GM12872 (cell line): Measurements from ENCODE around the gene FADS1.

Experiments used
- TF ChIP-seq, protein P1 (sequence below): IDR thresholded peaks from 3 replicates; pipeline ENCODE4 v1.5.1; 2011; ENCODE audit warnings: low read depth, mild to moderate bottlenecking, low read length, moderate library complexity; ENCODE audit not compliant: insufficient read depth

The FADS1 gene

DNA sequence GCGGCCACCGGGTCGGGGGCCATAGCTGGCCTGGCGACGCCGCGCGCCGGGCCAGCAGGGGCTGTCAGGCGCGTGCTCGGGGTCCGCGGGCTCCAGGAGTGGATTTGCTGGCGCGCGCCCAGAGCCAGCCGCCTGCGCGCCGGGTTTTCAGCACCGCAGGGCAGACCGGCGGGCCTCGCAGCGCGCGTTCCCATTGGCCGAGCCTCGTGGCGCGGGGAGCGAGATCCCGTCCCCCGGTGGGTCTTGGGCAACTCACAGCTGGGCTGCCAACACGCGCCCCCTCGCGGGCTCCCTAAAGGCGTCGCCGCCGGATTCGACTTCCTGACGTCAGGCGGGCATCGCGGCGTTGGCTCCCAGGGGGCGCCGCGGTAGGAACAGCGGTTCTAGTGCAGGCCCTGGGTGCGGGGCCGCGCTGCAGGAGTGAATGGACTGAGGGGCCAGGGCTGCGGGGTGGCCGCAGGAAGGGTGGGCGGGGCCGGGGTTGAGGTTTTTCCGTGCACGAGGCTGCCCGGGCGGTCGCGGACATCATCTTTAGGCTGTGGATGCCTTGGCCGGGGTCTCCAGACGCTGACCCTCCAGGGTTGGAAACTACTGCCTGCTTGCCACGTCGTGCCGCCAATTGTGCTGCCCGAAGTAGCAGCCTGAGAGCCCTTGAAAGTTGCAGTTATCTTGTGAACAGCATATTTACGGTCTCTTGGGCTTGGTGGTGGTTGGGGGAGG, at the start of gene FADS1:
Gene FADS1 (minus strand): TSS at position 268 of the 720 bp plus-strand sequence. CDS start 74 bp downstream, at position 194.
- TF ChIP-seq, protein P1, sequence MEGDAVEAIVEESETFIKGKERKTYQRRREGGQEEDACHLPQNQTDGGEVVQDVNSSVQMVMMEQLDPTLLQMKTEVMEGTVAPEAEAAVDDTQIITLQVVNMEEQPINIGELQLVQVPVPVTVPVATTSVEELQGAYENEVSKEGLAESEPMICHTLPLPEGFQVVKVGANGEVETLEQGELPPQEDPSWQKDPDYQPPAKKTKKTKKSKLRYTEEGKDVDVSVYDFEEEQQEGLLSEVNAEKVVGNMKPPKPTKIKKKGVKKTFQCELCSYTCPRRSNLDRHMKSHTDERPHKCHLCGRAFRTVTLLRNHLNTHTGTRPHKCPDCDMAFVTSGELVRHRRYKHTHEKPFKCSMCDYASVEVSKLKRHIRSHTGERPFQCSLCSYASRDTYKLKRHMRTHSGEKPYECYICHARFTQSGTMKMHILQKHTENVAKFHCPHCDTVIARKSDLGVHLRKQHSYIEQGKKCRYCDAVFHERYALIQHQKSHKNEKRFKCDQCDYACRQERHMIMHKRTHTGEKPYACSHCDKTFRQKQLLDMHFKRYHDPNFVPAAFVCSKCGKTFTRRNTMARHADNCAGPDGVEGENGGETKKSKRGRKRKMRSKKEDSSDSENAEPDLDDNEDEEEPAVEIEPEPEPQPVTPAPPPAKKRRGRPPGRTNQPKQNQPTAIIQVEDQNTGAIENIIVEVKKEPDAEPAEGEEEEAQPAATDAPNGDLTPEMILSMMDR: peak; percentile 65

DNA sequence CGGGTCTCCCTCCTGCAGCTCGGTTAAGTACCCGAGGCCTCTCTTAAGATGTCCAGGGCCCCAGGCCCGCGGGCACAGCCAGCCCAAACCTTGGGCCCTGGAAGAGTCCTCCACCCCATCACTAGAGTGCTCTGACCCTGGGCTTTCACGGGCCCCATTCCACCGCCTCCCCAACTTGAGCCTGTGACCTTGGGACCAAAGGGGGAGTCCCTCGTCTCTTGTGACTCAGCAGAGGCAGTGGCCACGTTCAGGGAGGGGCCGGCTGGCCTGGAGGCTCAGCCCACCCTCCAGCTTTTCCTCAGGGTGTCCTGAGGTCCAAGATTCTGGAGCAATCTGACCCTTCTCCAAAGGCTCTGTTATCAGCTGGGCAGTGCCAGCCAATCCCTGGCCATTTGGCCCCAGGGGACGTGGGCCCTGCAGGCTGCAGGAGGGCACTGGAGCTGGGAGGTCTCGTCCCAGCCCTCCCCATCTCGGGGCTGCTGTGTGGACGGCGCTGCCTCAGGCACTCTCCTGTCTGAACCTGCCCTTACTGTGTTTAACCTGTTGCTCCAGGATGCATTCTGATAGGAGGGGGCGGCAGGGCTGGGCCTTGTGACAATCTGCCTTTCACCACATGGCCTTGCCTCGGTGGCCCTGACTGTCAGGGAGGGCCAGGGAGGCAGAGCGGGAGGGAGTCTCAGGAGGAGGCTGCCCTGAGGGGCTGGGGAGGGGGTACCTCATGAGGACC, 49.6 kb upstream of the FADS1 start:
- TF ChIP-seq, protein P1: no peak

DNA sequence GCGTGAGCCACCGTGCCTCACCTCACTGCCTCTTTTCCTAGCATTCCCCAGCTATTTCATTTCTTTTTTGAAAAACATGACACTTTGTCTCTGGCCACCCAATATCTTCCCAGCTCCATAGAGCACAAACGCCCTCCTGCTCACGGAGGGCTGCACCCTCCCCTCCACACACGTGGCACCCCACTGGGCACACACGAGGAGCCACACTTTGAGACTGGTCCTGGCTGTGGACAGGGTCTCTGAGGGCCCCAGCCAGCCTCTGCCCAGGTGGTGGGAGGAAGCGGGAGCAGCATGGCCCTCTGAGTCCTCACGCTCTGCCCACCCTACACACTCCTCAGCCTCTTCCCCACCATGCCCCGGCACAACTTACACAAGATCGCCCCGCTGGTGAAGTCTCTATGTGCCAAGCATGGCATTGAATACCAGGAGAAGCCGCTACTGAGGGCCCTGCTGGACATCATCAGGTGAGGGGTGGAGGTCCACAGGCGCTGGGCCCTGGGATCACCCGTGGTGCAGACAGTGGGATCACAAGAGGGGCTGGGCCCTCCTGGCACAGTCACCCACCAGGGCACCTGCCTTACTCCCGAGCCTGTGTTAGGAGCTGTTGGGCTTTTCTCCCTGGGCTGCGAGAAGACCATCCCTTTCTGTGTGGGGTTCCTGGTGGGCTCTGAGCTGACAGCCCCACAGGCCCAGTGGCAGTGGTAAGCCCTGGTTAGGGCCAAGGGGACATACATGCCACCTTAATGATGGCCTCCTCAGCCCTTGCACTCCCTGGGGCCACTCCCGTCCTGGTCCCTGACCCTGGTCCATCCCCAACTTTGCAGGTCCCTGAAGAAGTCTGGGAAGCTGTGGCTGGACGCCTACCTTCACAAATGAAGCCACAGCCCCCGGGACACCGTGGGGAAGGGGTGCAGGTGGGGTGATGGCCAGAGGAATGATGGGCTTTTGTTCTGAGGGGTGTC, 48.3 kb upstream of the FADS1 start:
- TF ChIP-seq, protein P1: no peak

GRCh38 chr11:61863548-61864081, 46.8 kb upstream of the FADS1 start:
- TF ChIP-seq, protein P1: no peak

- TF ChIP-seq, protein P1: no peak
Measured at GRCh38 chr11:61862714-61863547, 46.1 kb upstream of the FADS1 start.

DNA sequence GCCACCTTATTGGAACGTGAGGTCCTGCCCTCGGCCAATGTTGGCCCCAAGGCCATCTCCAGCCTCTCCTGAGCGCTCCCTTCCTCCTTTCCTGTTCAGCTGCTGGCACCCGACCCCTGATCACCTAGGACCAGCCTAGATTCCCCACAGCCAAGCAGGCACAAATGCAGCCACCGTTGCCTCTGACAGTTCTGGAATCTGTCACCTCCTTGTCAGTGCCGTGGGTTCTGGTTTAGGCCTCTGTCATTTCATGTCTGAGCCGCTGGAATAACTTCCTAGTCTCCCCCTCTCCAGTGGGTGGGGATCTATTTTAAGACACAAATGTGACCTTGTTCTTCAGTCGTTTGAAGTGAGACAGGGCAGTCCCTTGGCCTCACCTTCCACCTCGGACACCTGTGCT, 44.8 kb upstream of the FADS1 start:
- TF ChIP-seq, protein P1: no peak
